Upper lobe of left lung (tissue), 6 donors: ENCODE results near the gene TMEM117. TPM values are rescaled to one million over a fixed set of nuclear protein-coding genes. Genes with fewer than 3 reads are reported as not detected.

Source experiments
- ATAC-seq, 2 donors: fragments of 200-7000 bp; cut with Tn5 transposase; one replicate each; pipeline ENCODE4 v1.9.1; 2022; ENCODE audit warnings: mild to moderate bottlenecking in 2 of 2, moderate library complexity in 2 of 2; ENCODE audit not compliant: low FRiP score in 2 of 2
- DNase-seq, 2 donors: peaks; one replicate each; pipeline ENCODE4 v3.0.0-alpha.2; 2019 to 2020
- H3K27ac ChIP-seq, 4 donors: fragments of 200-600 bp; sonication (generic); one replicate each; pipeline ENCODE4 v1.5.1; 2016 to 2019
- H3K27me3 ChIP-seq, 4 donors: fragments of 200-600 bp; sonication (generic); one replicate each; pipeline ENCODE4 v1.5.1; 2017 to 2019
- H3K36me3 ChIP-seq, 4 donors: fragments of 200-600 bp; sonication (generic); one replicate each; pipeline ENCODE4 v1.5.1; 2016 to 2019
- H3K4me1 ChIP-seq, 4 donors: fragments of 200-600 bp; sonication (generic); one replicate each; pipeline ENCODE4 v1.5.1; 2018 to 2019
- H3K4me3 ChIP-seq, 4 donors: fragments of 200-600 bp; sonication (generic); one replicate each; pipeline ENCODE4 v1.5.1; 2017 to 2019; ENCODE audit warnings: mild to moderate bottlenecking in 2 of 4, moderate library complexity in 1 of 4
- H3K9me3 ChIP-seq, 4 donors: fragments of 200-600 bp; sonication (generic); one replicate each; pipeline ENCODE4 v1.5.1; 2018 to 2019
- EP300 ChIP-seq, 4 donors: sonication (generic); formaldehyde crosslinking; IDR thresholded peaks; one replicate each; pipeline ENCODE4 v1.5.1; 2017; ENCODE audit warnings: antibody characterized with exemption in 4 of 4, control low read depth in 2 of 4
- POLR2A ChIP-seq, 4 donors: fragments of 450-650 bp; IDR thresholded peaks; one replicate each; pipeline ENCODE4 v1.5.1; 2016 to 2017; ENCODE audit warnings: antibody characterized with exemption in 4 of 4, mild to moderate bottlenecking in 2 of 4
- POLR2AphosphoS5 ChIP-seq, 2 donors: sonication (generic); formaldehyde crosslinking; IDR thresholded peaks; one replicate each; pipeline ENCODE4 v1.5.1; 2017; ENCODE audit warnings: antibody characterized with exemption in 2 of 2
- WGBS, 2 donors: methylation state at CpG; one replicate each; pipeline ENCODE4 v1.1.5; 2017 to 2018; 5-methylcytosine and 5-hydroxymethylcytosine counted together
- total RNA-seq, 6 donors: library from RNA; depleted of rRNA in 4 of 6; stranded (reverse); fragments of >200 nt in 4 of 6; gene quantifications; one replicate each; pipeline versions ENCODE4 v1.1.0 to v1.2.1, GENCODE V29; 2016 to 2021
- TF ChIP-seq, protein P1 (sequence below), 6 experiments: fragments of 450-650 bp in 4 of 6; fragments of 200-600 bp in 2 of 6; sonication (generic) in 2 of 6; IDR thresholded peaks; one replicate each; pipeline ENCODE4 v1.5.1; 2016 to 2019; ENCODE audit warnings: antibody characterized with exemption in 6 of 6
- donor health status: DM: no; HTN: no; CAD: no; lungs with moderate emphysema.
- donor health status: DM: no; HTN: yes; CAD: no; lungs with severe emphysema.

TMEM117 gene
- total RNA-seq, 6 donors from 2014 or later: 2.6 to 8.4 (median 4.2) TPM

DNA sequence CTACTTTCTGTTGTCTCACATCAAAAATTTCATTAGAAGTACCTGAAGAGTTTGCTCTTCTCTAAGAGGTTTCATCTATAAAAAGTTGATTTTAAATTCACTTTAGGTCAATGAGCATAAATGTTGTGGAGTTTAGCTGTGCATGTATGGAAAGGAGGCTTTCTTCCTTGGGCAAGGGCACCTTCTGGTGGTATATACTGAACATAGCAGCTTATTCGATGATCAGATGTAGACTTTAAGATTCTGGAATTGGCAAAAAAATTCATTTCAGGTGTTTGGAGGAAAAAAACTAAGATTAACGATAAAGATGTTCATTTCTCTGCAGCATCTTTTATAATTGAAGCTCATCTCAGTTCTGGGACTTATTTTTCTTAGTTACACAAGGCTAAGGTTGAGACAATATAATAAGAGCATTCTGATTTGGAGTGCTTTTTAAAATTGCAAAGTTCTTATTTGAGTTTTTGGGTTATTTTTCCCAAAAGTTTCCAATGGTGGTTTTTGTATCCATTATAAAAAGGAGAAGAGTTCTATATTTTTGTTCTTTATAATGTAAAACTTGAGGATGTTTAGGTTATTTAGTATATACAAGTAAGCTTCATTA lies 46.8 kb downstream of the TMEM117 start:
- ATAC-seq (peak in 1 of 2 donors; percentile 91), DNase-seq (peak in 1 of 2 donors; percentile 25)
- Histone ChIP-seq H3K9me3 (no peaks in the 10 kb centered on the region), H3K4me3 (no peak overlapping the region), H3K27ac (no peak overlapping the region), H3K27me3 (no peaks in the 10 kb centered on the region), H3K36me3 (no peaks in the 10 kb centered on the region), H3K4me1 (no peaks in the 10 kb centered on the region)
- WGBS, 2 donors: 7 to 17% methylated on average over 2 of the region's 2 CpGs
- TF ChIP-seq POLR2A (IDR thresholded peaks at IDR 0.05): no peak
- TF ChIP-seq EP300 (IDR thresholded peaks at IDR 0.05): no peak
- TF ChIP-seq, protein P1, sequence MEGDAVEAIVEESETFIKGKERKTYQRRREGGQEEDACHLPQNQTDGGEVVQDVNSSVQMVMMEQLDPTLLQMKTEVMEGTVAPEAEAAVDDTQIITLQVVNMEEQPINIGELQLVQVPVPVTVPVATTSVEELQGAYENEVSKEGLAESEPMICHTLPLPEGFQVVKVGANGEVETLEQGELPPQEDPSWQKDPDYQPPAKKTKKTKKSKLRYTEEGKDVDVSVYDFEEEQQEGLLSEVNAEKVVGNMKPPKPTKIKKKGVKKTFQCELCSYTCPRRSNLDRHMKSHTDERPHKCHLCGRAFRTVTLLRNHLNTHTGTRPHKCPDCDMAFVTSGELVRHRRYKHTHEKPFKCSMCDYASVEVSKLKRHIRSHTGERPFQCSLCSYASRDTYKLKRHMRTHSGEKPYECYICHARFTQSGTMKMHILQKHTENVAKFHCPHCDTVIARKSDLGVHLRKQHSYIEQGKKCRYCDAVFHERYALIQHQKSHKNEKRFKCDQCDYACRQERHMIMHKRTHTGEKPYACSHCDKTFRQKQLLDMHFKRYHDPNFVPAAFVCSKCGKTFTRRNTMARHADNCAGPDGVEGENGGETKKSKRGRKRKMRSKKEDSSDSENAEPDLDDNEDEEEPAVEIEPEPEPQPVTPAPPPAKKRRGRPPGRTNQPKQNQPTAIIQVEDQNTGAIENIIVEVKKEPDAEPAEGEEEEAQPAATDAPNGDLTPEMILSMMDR (IDR thresholded peaks at IDR 0.05): peak; percentile 45 to 84 (median 72)

DNA sequence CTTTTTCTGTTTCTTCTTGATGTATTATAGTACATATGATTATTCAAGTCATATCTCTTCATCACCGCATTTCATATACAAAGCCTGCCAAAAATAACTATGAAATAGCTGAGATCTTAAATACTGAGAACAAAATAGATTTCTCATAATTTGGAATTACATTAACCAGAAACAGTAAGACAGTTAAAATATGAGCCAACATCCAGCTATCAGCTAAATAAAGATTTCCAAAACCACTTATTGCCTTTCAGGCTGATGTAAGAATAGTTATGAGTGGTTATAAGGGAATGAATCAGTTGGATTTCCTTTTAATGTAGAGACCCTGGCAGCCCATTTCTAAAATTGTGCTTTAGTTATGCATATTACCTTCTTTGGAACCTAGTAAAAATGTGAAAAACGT lies 47.4 kb downstream of the TMEM117 start:
- Histone ChIP-seq H3K4me3 (no peak overlapping the region), H3K27ac (no peak overlapping the region), H3K4me1 (no peaks in the 10 kb centered on the region), H3K9me3 (no peaks in the 10 kb centered on the region), H3K36me3 (no peaks in the 10 kb centered on the region), H3K27me3 (no peaks in the 10 kb centered on the region)
- 58 to 63% methylated on average over 2 of the region's 2 CpGs for WGBS, 2 donors
- no peak for TF ChIP-seq POLR2A (IDR thresholded peaks at IDR 0.05)
- DNase-seq: no peak
- ATAC-seq: no peak

DNA sequence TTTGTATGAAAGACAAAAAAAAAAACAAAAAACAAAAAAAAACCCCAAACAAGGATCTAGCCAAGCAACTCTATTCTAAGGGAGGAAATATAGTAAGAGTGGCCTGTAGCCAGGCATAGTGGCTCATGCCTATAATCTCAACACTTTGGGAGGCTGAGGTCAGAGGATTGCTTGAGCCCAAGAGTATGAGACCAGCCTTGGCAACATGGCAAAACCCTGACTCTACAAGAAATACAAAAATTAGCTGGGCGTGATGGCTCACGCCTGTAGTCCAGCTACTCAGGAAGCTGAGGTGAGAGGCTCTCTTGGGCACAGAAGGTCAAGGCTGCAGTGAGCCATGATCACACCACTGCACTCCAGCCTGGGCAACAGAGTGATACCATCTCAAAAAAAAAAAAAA lies 47.9 kb downstream of the TMEM117 start:
- no peak overlapping the region for H3K27ac ChIP-seq
- 93 to 100% methylated on average over 2 of the region's 2 CpGs for WGBS, 2 donors
- H3K27me3 ChIP-seq: no peaks in the 10 kb centered on the region
- H3K36me3 ChIP-seq: no peaks in the 10 kb centered on the region
- DNase-seq (no peak), ATAC-seq (peak in 1 of 2 donors; percentile 31)
- no peaks in the 10 kb centered on the region for H3K4me1 ChIP-seq
- TF ChIP-seq, protein P1 (IDR thresholded peaks at IDR 0.05): no peak
- TF ChIP-seq EP300 (IDR thresholded peaks at IDR 0.05): no peak
- no peak for TF ChIP-seq POLR2A (IDR thresholded peaks at IDR 0.05)
- TF ChIP-seq POLR2AphosphoS5 (IDR thresholded peaks at IDR 0.05): no peak
- no peaks in the 10 kb centered on the region for H3K9me3 ChIP-seq
- no peak overlapping the region for H3K4me3 ChIP-seq

DNA sequence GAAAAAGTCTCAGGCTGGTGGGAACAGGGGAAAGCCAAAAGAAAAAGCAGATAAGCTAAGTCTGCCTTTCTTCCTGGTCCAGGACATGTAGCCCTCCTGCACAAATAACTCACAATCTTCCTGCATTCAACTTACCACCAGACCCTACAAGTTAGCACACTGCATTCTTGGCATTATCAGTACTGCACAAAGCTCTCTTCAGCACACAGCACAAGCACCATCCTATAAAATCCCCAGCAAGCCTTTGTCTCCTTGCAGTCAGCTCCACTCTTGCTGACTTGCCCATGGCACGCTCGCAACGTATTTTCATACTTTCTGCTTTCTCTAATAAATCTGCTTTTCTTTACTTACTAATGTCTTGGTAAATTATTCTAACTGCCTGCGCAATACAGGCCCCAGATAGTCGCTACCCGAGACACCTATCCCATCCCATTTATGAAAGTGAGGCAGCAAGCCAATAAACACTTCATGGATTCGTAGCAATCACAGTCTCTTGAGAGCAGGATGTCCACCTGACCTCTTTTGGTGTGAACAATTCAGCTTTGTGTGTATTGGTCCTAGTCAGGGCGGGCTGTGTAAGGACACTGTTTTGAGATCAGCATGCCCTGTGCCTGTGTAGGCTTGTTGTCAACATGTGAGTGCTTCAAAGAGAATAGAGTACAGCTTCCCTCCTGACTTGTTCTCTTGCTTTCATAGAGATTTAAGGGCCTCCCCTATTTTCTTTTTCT lies 49.0 kb downstream of the TMEM117 start:
- 79 to 82% methylated on average over 8 of the region's 8 CpGs for WGBS, 2 donors
- Histone ChIP-seq H3K27ac (no peak overlapping the region), H3K27me3 (no peaks in the 10 kb centered on the region), H3K9me3 (no peaks in the 10 kb centered on the region), H3K36me3 (no peaks in the 10 kb centered on the region), H3K4me1 (no peaks in the 10 kb centered on the region), H3K4me3 (no peak overlapping the region)
- ATAC-seq (peak in 1 of 2 donors; percentile 22), DNase-seq (no peak)
- TF ChIP-seq, protein P1 (IDR thresholded peaks at IDR 0.05): no peak
- TF ChIP-seq POLR2AphosphoS5 (IDR thresholded peaks at IDR 0.05) (no peak), POLR2A (IDR thresholded peaks at IDR 0.05) (no peak), EP300 (IDR thresholded peaks at IDR 0.05) (no peak)

DNA sequence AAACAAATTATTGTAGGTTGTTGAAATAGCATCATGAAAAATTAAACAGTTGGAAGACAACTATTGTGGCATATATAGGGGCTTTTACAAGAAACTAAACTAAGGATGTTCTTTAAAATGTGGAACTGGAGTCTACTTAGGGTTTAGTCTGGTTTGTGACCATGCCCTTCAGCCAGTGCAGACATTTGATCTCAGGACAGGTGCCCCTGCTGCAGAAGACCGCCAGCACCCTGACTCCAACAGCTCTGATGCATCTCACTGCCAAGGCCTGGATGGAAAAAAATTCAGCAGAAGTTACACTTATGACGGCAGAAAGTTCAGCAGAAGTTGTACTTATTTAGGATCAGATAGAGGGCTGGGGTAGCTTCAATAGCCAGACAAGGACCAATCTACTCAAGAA lies 51.5 kb downstream of the TMEM117 start:
- no peak overlapping the region for H3K4me3 ChIP-seq
- no peaks in the 10 kb centered on the region for H3K9me3 ChIP-seq
- no peaks in the 10 kb centered on the region for H3K4me1 ChIP-seq
- TF ChIP-seq POLR2A (IDR thresholded peaks at IDR 0.05) (no peak), POLR2AphosphoS5 (IDR thresholded peaks at IDR 0.05) (no peak), EP300 (IDR thresholded peaks at IDR 0.05) (no peak)
- TF ChIP-seq, protein P1 (IDR thresholded peaks at IDR 0.05): no peak
- ATAC-seq: no peak
- no peak for DNase-seq
- H3K27me3 ChIP-seq: no peaks in the 10 kb centered on the region
- no peak overlapping the region for H3K27ac ChIP-seq
- no peaks in the 10 kb centered on the region for H3K36me3 ChIP-seq
- WGBS, 2 donors: 86 to 93% methylated on average over 2 of the region's 2 CpGs
